ENCODE results near the gene CAMK2B. TPM values are rescaled to one million over a fixed set of nuclear protein-coding genes. Genes with fewer than 3 reads are reported as not detected.

Gene CAMK2B
- total and polyA plus RNA-seq, 12 donors, result 0.25 to 82.3 (median 6.5) TPM; not detected in 2

- intact Hi-C loops (cut with DNase I), result no loop called here
- no peak overlapping the region for H3K27ac ChIP-seq
Measured at GRCh38 chr7:44212018-44212417, 113.4 kb downstream of the CAMK2B start.

GRCh38 chr7:44211126-44211675 lies 114.2 kb downstream of the CAMK2B start:
- H3K36me3 ChIP-seq (replicated peaks in 1 of 2), result peaks cover 0 to 72% of the 10 kb centered on the region in 2 donors
- no peak for DNase-seq
- H3K4me1 ChIP-seq (replicated peaks in 1 of 2), result no peaks in the 10 kb centered on the region
- H3K27me3 ChIP-seq, result no peaks in the 10 kb centered on the region
- 89 to 96% (median 94%) methylated on average over 9 to 10 of the region's 10 CpGs for WGBS, 4 donors
- intact Hi-C loops (cut with DNase I), result no loop called here
- TF ChIP-seq CTCF (IDR thresholded peaks at IDR 0.05) (no peak), POLR2A (IDR thresholded peaks at IDR 0.05) (no peak)
- H3K4me3 ChIP-seq, result no peak overlapping the region
- H3K9me3 ChIP-seq (replicated peaks in 1 of 3), result no peaks in the 10 kb centered on the region
- H3K27ac ChIP-seq, result no peak overlapping the region

More at GRCh38 chr7:44212018-44212417, 113.4 kb downstream of the CAMK2B start:
- no peak for TF ChIP-seq CTCF (IDR thresholded peaks at IDR 0.05)
- no peak for TF ChIP-seq POLR2A (IDR thresholded peaks at IDR 0.05)
- H3K27me3 ChIP-seq, result no peaks in the 10 kb centered on the region
- no peaks in the 10 kb centered on the region for H3K4me1 ChIP-seq (replicated peaks in 1 of 2)
- H3K9me3 ChIP-seq (replicated peaks in 1 of 3), result no peaks in the 10 kb centered on the region
- WGBS, 4 donors, result 90 to 94% (median 92%) methylated on average over 6 of the region's 6 CpGs
- no peak for DNase-seq
- H3K4me3 ChIP-seq, result no peak overlapping the region
- H3K36me3 ChIP-seq (replicated peaks in 1 of 2), result peaks cover 0 to 63% of the 10 kb centered on the region in 2 donors

- TF ChIP-seq CTCF (IDR thresholded peaks at IDR 0.05), result no peak
- no peak for TF ChIP-seq POLR2A (IDR thresholded peaks at IDR 0.05)
- Histone ChIP-seq H3K36me3 (replicated peaks in 1 of 2) (peaks cover 0 to 83% of the 10 kb centered on the region in 2 donors), H3K4me3 (no peak overlapping the region), H3K9me3 (replicated peaks in 1 of 3) (no peaks in the 10 kb centered on the region), H3K27me3 (no peaks in the 10 kb centered on the region), H3K4me1 (replicated peaks in 1 of 2) (no peaks in the 10 kb centered on the region), H3K27ac (no peak overlapping the region)
- DNase-seq, result no peak
- intact Hi-C loops (cut with DNase I), result no loop called here
- WGBS, 4 donors, result 87 to 92% (median 91%) methylated on average over 5 of the region's 5 CpGs
Measured at GRCh38 chr7:44210107-44210506, 115.3 kb downstream of the CAMK2B start.

GRCh38 chr7:44208085-44208484 lies 117.3 kb downstream of the CAMK2B start:
- Histone ChIP-seq H3K36me3 (replicated peaks in 1 of 2) (peaks cover 0 to 88% of the 10 kb centered on the region in 2 donors), H3K4me1 (replicated peaks in 1 of 2) (no peaks in the 10 kb centered on the region), H3K27ac (no peak overlapping the region), H3K4me3 (no peak overlapping the region), H3K27me3 (no peaks in the 10 kb centered on the region), H3K9me3 (replicated peaks in 1 of 3) (no peaks in the 10 kb centered on the region)
- intact Hi-C loops (cut with DNase I), result no loop called here
- WGBS, 4 donors, result 92 to 96% (median 94%) methylated on average over 5 to 7 of the region's 7 CpGs
- TF ChIP-seq POLR2A (IDR thresholded peaks at IDR 0.05) (no peak), CTCF (IDR thresholded peaks at IDR 0.05) (no peak)
- no peak for DNase-seq
